ENCODE data around the gene RPRD1A.

The RPRD1A gene

GRCh38 chr18:36058674-36059073 lies 8.7 kb downstream of the RPRD1A start:
- no peak for DNase-seq (ENCODE audit: low read depth in 1 of 2, low spot score in 1 of 2)
- H3K4me3 ChIP-seq (replicated peaks; ENCODE audit: insufficient read depth, low read length): no peak overlapping the region
- no peak overlapping the region for H3K27ac ChIP-seq (replicated peaks)
- TF ChIP-seq, protein P1, sequence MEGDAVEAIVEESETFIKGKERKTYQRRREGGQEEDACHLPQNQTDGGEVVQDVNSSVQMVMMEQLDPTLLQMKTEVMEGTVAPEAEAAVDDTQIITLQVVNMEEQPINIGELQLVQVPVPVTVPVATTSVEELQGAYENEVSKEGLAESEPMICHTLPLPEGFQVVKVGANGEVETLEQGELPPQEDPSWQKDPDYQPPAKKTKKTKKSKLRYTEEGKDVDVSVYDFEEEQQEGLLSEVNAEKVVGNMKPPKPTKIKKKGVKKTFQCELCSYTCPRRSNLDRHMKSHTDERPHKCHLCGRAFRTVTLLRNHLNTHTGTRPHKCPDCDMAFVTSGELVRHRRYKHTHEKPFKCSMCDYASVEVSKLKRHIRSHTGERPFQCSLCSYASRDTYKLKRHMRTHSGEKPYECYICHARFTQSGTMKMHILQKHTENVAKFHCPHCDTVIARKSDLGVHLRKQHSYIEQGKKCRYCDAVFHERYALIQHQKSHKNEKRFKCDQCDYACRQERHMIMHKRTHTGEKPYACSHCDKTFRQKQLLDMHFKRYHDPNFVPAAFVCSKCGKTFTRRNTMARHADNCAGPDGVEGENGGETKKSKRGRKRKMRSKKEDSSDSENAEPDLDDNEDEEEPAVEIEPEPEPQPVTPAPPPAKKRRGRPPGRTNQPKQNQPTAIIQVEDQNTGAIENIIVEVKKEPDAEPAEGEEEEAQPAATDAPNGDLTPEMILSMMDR (IDR thresholded peaks at IDR 0.05; ENCODE audit: insufficient read depth, low read length): no peak
- TF ChIP-seq POLR2AphosphoS5 (IDR thresholded peaks at IDR 0.05; ENCODE audit: low read depth): no peak
- no peak for TF ChIP-seq SPI1 (IDR thresholded peaks at IDR 0.05; ENCODE audit: borderline replicate concordance, low read depth)
- no peak for TF ChIP-seq GABPA (IDR thresholded peaks at IDR 0.05; ENCODE audit: low read depth)
- no peak for TF ChIP-seq REST (IDR thresholded peaks at IDR 0.05; ENCODE audit: insufficient replicate concordance, low read depth)
- no peaks in the 10 kb centered on the region for H3K27me3 ChIP-seq (ENCODE audit: insufficient read depth, poor library complexity, severe bottlenecking)

- Histone ChIP-seq H3K27me3 (ENCODE audit: insufficient read depth, poor library complexity, severe bottlenecking) (no peaks in the 10 kb centered on the region), H3K4me3 (replicated peaks; ENCODE audit: insufficient read depth, low read length) (no peak overlapping the region), H3K27ac (replicated peaks) (no peak overlapping the region)
- no peak for DNase-seq (ENCODE audit: low read depth in 1 of 2, low spot score in 1 of 2)
- TF ChIP-seq SPI1 (IDR thresholded peaks at IDR 0.05; ENCODE audit: borderline replicate concordance, low read depth) (no peak), GABPA (IDR thresholded peaks at IDR 0.05; ENCODE audit: low read depth) (no peak), POLR2AphosphoS5 (IDR thresholded peaks at IDR 0.05; ENCODE audit: low read depth) (no peak), REST (IDR thresholded peaks at IDR 0.05; ENCODE audit: insufficient replicate concordance, low read depth) (no peak)
- TF ChIP-seq, protein P1 (IDR thresholded peaks at IDR 0.05; ENCODE audit: insufficient read depth, low read length): no peak
These were observed 15.6 kb downstream of the RPRD1A start for GRCh38 chr18:36051760-36052159.

DNA sequence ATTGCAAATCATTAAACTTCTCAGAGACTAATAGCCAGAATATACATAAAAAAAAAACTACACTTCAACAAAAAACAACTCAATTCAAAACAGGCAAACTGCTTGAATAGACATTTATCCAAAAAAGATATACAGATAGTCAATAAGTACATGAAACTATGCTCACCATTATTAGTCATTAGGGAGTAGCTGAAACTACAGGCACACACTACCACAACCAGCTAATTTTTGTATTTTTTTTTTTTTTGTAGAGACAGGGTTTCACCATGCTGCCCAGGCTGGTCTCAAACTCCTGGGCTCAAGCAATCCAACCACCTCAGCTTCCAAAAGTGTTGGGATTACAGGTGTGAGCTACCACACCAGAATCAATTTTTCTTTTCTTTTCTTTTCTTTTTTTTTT lies 16.9 kb downstream of the RPRD1A start:
- TF ChIP-seq GABPA (IDR thresholded peaks at IDR 0.05; ENCODE audit: low read depth) (no peak), POLR2AphosphoS5 (IDR thresholded peaks at IDR 0.05; ENCODE audit: low read depth) (no peak), SPI1 (IDR thresholded peaks at IDR 0.05; ENCODE audit: borderline replicate concordance, low read depth) (no peak), REST (IDR thresholded peaks at IDR 0.05; ENCODE audit: insufficient replicate concordance, low read depth) (no peak)
- TF ChIP-seq, protein P1 (IDR thresholded peaks at IDR 0.05; ENCODE audit: insufficient read depth, low read length): no peak
- no peak overlapping the region for H3K27ac ChIP-seq (replicated peaks)
- no peak for DNase-seq (ENCODE audit: low read depth in 1 of 2, low spot score in 1 of 2)
- H3K4me3 ChIP-seq (replicated peaks; ENCODE audit: insufficient read depth, low read length): no peak overlapping the region
- H3K27me3 ChIP-seq (ENCODE audit: insufficient read depth, poor library complexity, severe bottlenecking): no peaks in the 10 kb centered on the region

Data from HL-60 (cell line).